ENCODE results near the gene ATOH8. TPM values are rescaled to one million over a fixed set of nuclear protein-coding genes. Genes with fewer than 3 reads are reported as not detected.

The ATOH8 gene
- total RNA-seq, 1 donor from 2014 or later = 7.7 TPM

- peak overlapping the region; percentile 90 for H3K27ac Mint-ChIP-seq (ENCODE audit: unreplicated experiment)
- H3K9me3 Mint-ChIP-seq = no peaks in the 10 kb centered on the region
- no peak for DNase-seq (ENCODE audit: low read depth, low spot score)
- H3K27me3 Mint-ChIP-seq (ENCODE audit: low read depth) = no peaks in the 10 kb centered on the region
- TF ChIP-seq CTCF (conservative IDR thresholded peaks at IDR 0.05) = no peak
- H3K4me3 Mint-ChIP-seq = no peak overlapping the region
- H3K4me1 Mint-ChIP-seq = peaks cover 56% of the 10 kb centered on the region
- H3K36me3 Mint-ChIP-seq (ENCODE audit: low read depth) = no peaks in the 10 kb centered on the region
Observed at GRCh38 chr2:85796046-85796340, 42.2 kb downstream of the ATOH8 start.

DNA sequence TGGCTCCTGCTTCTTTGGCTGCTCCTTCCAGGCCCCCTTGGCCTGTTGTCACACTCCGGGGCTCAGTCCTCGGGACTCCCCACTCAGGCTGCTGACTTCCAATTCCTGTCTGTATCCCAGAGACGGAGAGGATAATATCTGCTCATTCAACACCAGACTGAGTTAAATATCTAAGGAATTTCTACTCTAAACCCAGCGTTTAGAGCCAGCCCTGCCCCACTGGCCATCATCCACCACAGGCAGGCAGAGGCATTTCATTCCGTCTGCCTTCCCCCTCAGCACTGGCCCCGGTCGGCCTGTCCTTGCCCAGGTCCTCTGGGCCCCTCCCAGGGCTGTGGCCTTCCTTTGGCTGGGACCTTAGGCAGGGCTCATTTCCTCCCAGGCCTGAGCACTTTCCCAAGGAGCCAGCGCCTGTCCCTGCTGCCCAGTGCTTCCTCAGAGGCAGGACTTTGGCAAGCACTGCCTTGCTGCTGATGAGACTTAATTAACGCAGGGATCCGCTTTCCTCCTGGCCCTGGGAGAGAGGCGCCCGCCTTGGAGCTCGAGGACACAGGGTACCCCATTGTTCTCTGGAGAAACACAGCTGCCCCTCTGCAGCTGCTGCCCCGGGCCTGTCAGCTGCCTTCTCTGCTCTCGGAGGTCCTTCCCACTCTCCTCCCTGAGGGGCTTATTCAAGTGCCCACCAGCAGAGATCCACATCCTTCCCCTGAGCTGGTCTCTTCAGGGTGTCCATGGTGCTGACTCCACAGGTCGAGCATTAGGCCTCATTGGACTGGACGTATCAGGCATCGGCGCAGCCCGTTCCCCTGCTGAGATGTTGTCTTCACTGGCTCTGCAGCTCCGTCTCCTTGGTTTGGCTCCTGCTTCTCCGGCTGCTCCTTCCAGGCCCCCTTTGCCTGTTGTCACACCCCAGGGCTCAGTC is 42.8 kb downstream of the ATOH8 start:
- peak; percentile 43 for DNase-seq (ENCODE audit: low read depth, low spot score)
- TF ChIP-seq CTCF (conservative IDR thresholded peaks at IDR 0.05) = no peak
- no peak overlapping the region for H3K4me3 Mint-ChIP-seq
- no peaks in the 10 kb centered on the region for H3K9me3 Mint-ChIP-seq
- peaks cover 50% of the 10 kb centered on the region for H3K4me1 Mint-ChIP-seq
- H3K27ac Mint-ChIP-seq (ENCODE audit: unreplicated experiment) = peak overlapping the region; percentile 90
- H3K27me3 Mint-ChIP-seq (ENCODE audit: low read depth) = no peaks in the 10 kb centered on the region
- H3K36me3 Mint-ChIP-seq (ENCODE audit: low read depth) = no peaks in the 10 kb centered on the region

DNA sequence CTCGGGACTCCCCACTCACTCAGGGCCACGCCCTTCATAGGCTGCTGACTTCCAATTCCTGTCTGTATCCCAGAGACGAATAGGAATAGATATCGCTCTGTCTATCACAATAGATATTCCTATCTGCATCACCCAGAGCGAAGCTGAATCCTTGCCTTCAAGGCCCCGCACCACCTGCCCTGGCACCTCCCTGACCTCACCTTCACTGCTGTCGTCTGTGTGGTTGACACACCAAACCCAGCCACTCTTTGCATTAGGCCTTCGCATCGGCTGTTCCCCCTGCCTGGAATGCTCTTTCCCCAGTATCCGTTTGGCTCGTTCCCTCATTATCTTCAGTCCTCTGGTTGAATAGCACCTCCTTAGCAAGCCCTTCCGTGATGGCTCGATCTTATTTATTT is 43.5 kb downstream of the ATOH8 start:
- no peaks in the 10 kb centered on the region for H3K36me3 Mint-ChIP-seq (ENCODE audit: low read depth)
- DNase-seq (ENCODE audit: low read depth, low spot score) = no peak
- H3K27ac Mint-ChIP-seq (ENCODE audit: unreplicated experiment) = no peak overlapping the region
- H3K27me3 Mint-ChIP-seq (ENCODE audit: low read depth) = no peaks in the 10 kb centered on the region
- H3K4me3 Mint-ChIP-seq = no peak overlapping the region
- H3K4me1 Mint-ChIP-seq = peaks cover 44% of the 10 kb centered on the region
- H3K9me3 Mint-ChIP-seq = no peaks in the 10 kb centered on the region
- no peak for TF ChIP-seq CTCF (conservative IDR thresholded peaks at IDR 0.05)

DNA sequence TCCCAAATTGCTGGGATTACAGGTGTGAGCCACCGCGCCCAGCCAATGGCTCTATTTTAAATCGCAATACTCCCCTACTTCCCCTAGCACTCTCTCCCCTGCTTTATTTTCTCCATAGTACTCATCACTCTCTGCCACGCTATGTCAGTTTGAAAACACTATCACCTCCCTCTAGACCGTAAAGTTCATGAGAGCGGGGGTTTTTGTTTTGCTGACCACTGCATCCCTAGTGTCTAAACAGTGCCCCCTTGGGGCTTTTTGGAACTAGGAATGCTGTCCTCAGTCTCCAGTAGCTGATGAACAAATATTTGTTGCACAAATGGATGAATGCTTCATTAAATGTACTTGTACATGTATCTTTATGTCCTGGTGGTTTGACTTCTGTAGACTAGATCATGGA is 44.1 kb downstream of the ATOH8 start:
- TF ChIP-seq CTCF (conservative IDR thresholded peaks at IDR 0.05) = peak; percentile 56
- H3K27ac Mint-ChIP-seq (ENCODE audit: unreplicated experiment) = no peak overlapping the region
- peaks cover 38% of the 10 kb centered on the region for H3K4me1 Mint-ChIP-seq
- no peaks in the 10 kb centered on the region for H3K9me3 Mint-ChIP-seq
- DNase-seq (ENCODE audit: low read depth, low spot score) = peak; percentile 35
- no peaks in the 10 kb centered on the region for H3K27me3 Mint-ChIP-seq (ENCODE audit: low read depth)
- no peak overlapping the region for H3K4me3 Mint-ChIP-seq
- H3K36me3 Mint-ChIP-seq (ENCODE audit: low read depth) = no peaks in the 10 kb centered on the region

GRCh38 chr2:85799215-85799956 is 45.6 kb downstream of the ATOH8 start:
- H3K9me3 Mint-ChIP-seq = no peaks in the 10 kb centered on the region
- DNase-seq (ENCODE audit: low read depth, low spot score) = no peak
- H3K36me3 Mint-ChIP-seq (ENCODE audit: low read depth) = no peaks in the 10 kb centered on the region
- H3K4me1 Mint-ChIP-seq = peaks cover 29% of the 10 kb centered on the region
- no peak overlapping the region for H3K4me3 Mint-ChIP-seq
- no peak overlapping the region for H3K27ac Mint-ChIP-seq (ENCODE audit: unreplicated experiment)
- no peak for TF ChIP-seq CTCF (conservative IDR thresholded peaks at IDR 0.05)
- no peaks in the 10 kb centered on the region for H3K27me3 Mint-ChIP-seq (ENCODE audit: low read depth)

Data from neural crest cell (in vitro differentiated cells).